ENCODE measurements around the gene MSMB.
A peak's percentile ranks its signal among the peaks of the same experiment; 100 is the strongest.
"Not testable (repeated sequence)": the region's sequence is repeated elsewhere in the genome, so short reads cannot be mapped to it uniquely, and the experiment has no call there.

MSMB gene, protein sequence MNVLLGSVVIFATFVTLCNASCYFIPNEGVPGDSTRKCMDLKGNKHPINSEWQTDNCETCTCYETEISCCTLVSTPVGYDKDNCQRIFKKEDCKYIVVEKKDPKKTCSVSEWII

DNA sequence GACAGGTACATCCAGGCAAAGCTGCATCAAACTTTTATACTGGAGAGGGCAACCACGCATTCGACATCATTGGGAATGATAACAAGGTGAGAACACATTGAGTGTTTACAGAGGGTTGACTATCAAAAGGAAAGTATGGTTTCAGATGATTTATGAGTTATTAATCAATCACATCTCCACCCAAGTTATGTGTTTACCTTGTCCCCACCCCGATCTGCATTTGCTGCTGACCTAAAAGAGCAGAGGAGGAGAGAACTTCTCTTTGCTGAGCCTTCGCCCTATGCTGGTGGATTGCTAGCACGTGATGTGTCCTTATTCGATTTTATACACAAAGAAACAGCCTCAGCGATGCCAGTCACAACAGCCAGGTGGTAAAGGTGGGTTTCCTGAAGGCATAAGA, at the start of gene MSMB:
TSS of gene MSMB (minus strand) at position 9 of the 400 bp plus-strand sequence. CDS start 32 bp downstream, outside the sequence.
- no peak for DNase-seq

DNA sequence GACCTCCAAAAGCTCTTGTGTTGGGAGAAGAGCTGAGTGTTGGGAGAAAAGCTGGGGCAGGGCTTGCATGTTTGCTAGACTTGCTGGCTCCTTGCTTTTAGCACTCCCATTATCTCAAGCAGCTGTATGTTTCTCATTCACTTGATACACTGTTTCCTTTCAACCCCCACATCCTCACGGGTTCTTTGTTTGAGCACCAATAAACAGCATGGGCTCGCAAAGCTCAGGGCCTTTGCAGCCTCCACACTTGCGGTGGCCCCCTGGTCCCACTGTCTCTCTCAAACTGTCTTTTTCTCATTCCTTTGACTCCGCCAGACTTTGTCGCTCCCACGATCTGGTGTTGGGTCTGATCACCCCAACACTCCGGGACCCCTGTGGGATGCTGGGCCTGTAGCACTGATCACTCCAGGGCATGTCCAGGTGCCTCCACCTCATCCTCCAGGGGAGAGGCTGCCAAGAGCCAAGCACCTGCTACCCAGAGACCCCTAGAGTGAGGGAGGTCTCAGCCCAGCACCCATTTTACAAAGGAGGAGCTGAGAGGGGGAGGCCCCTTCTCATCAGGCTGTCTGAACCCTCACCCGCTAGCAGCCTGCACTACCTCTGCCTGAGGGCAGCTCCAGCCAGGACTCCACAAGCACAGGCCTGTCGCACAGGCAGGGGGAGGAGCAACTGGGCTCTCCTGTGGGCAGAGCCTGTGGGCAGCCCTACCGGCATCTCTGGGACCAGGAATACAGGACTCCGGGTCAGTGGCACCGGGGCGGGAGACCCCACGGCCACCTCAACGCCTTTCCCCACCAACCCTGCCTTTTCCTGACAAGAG, 49.1 kb upstream of the MSMB start:
- DNase-seq = no peak

DNA sequence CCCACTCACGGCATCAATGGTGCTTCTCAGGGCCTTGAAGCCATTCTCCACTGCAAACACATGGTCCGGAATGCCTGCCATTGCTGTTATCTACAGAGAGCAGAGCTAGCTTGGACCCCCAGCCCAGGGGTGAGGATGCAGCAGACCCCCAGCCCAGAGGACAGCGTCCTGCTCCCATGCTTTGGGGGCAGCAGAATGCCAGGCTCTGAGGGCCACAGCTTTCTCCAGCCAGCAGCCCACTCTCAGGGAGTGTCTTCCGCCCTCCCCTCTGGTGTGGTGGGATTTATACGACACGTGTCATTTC, 48.1 kb upstream of the MSMB start:
- no peak for DNase-seq

DNA sequence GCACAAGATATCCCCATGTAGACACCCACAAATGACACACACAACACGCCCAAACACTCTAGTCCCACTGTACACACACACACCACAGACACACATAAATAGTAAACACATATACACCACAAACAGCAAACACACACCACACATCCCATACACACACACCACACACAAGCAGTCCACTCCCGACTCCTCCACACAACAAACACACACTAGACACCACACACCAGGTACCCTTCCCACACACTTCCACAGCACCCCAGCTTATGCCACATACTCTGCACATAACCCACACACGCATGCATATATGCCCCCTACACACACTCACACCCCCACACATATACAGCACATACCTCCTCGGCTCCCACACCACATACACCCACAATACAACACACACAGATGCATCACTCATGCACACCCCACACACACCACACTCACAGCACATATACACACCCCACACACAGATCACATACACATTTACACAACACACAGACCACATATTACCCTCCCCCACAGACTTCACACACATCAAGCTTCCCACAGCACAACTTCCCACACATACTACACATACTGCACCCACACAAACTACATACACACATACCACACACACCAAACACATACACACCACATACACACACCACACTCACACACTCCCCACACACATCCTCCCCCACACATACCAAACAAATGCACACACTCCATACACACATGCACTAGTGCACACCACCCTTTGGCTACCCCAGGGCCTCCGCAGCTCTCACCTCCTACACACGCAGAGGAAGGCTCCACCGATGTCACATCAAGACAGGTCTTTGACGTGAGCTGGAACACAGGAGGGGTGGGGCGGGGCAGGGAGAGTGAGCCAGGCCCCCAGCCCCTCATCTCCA, 47.5 kb upstream of the MSMB start:
- peak; percentile 47 for DNase-seq

DNA sequence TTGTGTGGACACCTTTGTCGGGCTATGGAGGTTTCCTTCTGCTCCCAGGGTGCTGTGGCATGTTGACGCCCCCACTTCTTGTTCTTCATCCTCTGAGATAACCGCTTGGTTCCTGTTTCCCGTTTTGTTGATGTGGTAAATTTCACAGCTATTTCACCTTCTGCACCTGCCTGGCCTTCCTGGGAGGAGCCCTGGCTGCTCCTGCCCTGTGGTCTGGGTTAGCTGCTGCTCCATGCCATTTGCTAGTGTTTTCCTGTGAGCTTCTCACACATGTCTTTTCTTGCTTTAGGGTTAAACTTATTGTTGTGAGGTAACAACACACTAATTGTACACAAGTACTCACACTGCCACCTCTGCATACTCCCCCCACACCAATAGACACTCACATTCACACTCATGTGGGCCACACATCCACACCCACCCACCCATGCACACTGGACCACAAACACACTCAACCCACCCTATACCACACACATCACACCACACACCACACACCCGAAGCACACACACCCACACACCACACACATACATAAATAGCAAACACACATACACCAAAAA, 46.5 kb upstream of the MSMB start:
- DNase-seq = no peak

DNA sequence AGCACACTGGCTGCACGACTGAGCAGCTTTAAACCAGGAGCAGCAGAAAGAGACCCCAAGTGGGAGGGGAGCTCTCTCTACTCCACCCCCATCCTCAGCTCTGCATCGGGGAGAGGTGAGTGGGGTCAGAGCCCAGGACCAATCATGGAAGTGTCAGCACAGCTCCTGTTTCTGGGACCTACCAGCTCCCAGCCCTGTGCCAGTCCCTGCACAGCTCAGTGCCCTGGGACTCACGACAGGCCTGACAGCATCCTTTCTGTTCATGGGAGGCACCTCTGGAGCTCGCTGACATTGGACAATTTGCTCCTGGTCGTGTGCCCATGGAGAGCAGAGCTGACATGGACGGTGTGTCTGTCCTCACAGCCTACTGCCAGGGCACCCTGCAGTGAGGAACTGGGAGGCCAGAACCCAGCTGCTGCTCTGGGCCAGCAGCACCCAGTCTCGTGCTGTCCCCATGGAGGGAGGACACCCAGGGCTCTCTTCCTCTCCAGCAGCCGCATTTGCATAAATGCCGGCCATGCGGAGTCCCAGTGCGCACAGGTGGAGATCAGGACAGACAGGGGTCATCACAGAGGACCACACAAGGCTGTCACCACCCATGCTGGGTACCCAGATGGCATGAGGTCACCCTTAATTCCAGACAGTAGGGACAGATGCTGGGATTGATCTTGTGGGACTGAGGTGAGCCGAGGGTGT, 45.9 kb upstream of the MSMB start:
- no peak for DNase-seq

DNA sequence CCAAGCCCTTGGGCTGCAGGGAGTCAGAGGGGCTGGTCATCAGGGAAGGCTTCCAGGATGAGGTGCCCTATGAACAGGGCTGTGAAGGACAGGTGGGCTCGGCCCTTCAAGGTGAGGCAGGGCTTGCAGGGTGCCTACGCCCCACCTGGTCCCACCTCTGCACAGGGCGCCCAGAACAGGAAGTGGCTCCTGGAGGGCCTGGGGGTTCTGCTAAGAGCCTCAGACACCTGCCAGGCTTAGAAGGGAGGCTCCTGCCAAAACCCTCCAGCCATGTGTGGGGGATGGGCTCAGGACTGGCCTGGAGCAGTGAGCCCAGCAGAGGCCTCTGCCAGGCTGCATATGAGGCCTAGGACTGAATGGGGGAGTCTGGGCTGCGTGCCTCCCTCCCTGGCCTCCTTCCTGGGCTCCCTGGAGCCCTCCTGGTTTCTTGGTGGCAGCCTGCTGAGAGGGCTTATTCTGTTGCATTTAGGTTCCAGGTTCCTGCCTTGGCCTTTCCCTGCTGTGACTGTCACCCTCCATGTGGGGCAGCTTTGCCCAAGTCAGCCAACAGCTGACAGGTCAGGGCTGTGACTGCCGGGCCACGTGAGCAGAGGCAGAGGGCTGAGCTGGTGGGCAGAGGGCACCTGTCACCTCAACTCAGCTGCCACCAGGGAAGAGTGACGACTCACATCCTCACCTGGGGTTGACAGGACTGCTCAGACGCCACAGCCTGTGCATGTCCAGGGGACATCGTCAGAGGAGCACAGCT, 45.2 kb upstream of the MSMB start:
- DNase-seq = no peak

DNA sequence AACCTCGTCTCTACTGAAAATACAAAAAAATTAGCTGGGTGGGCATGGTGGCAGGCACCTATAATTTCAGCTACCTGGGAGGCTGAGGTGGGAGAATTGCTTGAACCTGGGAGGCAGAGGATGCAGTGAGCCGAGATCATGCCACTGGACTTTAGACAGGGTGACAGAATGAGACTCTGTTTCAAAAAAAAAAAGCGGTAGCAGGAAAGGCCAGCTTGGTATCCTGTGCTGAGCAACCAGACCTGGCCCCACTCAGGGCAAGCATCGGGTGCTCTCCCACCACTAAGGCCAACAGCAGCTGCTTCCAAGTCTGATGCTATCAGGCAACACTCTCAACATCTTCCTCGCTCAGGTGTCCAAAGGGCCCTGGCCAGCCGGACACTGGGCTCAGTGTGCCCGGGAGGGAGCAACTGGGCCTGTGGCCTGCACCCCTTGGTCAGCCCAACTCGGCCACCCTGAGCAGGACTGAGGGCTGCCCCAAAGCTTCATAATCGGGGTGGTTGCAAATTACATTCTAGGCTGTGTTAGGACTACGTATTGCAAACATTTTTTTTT, 44.3 kb upstream of the MSMB start:
- DNase-seq = no peak

DNA sequence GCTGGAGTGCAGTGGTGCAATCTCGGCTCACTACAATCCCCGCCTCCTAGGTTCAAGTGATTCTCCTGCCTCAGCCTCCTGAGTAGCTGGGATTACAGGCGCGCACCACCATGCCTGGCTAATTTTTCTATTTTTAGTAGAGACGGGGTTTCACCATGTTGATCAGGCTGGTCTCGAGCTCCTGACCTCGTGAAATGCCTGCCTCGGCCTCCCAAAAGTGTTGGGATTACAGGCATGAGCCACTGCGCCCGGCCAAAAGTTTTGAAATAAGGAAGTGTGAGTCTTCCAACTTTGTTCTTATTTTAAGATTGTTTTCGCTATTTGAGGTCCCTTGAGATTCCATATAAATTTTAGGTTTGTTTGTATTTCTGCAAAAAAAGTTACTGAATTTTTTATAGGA, 41.3 kb upstream of the MSMB start:
- DNase-seq = not testable (repeated sequence)

DNA sequence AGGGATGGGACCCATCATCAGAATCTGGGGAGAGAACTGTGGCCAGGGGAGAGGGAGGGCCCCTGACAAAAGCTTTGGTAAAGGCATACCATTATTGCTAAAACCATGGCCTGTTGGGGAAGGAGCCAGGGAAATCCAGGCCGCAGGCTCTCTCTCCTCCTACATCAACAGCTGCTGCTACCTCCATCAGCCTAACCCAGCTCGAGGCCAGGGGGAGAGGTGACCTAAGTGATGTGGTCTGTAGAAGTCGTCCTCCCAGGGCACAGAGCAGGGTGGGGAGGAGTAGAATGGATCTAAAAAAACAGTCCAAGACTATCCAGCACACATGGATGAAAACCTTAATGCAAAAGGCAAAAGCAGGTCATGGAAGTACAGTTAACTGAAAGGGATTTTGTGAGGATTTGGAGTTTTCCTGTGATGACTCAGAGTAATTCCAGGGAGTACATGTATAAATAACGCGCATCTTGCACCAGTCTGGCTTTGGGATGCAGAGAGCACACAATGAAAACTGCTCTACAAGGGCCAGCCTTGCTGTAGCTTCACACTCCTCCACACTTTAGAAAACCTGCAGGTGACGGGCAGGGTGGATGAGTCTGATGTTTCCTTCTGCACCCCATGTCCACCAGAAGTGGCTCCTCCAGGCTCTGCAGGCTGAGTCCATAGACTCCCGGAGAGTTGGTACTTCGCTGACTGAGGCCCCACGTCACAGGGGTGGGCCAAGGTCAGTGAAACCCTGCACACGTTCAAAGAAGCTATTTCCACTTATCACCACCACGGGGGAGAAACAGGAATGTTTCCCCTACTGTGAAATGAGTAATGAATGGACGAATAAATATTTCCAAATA, 38.5 kb upstream of the MSMB start:
- no peak for DNase-seq

DNA sequence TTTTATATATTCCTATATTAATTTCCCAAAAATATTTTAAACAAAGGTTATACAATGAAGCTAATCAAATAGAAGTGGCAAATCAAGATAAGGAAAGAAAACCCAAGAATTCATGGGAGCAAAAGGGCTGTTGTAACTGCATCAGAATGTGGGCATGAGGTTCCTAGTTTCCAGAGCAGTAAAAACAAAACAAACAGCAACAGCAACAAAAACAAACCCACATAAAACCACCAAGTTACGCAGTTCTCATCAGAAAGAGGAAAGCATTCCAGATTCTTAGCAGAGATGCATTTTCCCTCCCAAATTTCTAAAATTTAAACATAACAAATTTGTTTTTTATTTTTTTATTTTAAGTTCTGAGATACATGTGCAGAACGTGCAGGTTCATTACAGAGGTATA, 34.8 kb upstream of the MSMB start:
- no peak for DNase-seq

DNA sequence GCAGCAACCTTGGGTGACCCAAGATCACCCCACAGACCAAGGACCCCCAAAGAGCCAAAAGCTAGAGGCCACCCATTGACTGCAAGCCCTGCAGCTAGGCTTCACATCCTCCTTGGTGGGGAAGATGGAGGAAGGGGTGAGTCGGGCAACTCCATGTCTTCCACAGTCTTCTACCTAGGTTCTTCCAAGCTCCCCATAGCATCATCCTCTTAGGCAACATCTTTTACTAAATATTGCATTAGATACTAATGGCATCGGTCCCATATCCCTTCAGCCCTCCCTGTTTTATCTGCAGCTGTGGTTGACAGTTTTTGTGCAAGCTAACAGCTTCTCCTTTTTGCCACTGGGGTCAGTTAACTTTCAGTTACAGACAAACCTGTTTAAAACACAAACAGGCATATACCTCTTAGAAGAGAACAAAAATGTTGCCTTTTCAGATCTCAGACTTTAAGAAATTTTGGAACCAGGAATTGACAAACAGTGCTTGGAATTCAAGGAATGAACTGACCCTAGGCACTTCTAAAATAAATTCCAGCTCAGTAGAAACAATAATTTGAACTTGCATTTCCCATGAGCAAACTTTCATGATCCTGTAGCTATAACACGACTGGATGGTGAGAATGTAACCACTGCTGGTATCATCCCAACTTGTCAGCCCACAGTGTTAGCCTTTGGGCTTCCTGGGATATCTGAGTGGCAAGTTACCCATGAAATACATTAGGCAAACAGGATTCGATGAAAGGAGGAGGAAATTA, 33.9 kb upstream of the MSMB start:
- no peak for DNase-seq

DNA sequence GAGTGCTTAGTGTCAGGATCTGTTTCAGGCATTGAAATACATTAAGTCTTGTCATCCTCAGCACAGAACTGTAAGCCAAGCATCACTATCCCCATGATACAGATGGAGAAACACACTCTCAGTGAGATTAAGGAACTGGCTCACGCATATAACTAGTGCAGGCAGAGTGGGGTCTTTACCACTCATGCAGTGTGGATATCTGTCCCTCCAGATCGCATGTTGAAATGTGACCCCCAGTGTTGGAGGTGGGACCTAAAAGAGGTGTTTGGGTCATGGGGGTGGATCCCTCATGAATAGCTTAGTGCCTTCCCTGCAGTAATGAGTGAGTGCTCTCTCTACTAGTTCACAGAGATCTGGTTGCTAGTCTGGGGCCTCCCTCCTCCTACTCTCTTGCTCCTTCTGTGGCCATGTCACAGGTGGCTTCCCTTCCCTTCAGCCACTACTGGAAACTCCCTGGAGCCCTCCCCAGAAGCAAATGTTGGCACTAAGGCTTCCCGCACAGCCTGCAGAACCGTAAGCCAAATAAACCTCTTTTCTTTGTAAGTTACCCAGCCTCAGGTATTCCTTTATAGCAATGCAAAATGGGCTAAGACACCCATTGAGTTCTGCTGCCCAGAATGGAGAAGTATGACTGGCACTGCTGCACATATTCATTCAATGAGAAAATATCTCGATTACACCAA, 31.8 kb upstream of the MSMB start:
- no peak for DNase-seq

DNA sequence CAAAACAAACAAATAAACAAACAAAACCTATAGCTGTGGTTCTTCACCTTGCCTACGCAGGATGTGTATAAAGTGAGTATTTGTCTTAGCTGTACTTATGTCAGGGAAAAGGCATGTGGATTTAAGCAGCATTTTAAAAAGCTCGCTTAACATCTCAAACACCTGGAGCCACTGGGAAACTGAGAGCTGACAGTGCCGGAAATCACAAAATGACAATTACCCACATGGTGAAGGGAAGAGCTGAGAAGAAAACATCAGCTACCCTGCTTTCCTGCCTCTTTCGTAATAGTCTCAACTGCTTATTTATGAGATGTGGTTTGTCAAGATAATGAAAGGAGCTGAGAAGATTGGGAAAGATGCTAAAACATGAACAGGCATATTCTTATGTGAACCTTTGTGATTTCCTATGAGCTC, 31.1 kb upstream of the MSMB start:
- DNase-seq = no peak

DNA sequence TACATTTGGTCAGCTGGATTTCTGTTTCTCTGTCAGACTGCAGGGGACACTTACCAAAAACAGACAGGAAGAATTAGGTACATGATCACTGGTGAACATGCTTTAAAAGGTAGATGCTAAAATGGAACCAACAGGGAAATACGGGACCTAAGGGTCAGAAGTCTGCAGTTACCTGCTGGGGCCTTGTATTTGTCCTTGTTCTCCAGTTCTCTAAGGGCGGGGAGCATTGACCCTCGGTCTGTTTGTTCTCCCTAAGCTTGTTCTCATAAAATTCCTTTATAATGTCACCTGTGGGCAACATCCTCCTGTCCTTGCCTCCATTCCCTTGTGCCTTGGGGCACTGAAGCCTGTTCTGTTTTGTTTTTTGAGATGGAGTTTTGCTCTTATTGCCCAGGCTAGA, 29.8 kb upstream of the MSMB start:
- DNase-seq = no peak

DNA sequence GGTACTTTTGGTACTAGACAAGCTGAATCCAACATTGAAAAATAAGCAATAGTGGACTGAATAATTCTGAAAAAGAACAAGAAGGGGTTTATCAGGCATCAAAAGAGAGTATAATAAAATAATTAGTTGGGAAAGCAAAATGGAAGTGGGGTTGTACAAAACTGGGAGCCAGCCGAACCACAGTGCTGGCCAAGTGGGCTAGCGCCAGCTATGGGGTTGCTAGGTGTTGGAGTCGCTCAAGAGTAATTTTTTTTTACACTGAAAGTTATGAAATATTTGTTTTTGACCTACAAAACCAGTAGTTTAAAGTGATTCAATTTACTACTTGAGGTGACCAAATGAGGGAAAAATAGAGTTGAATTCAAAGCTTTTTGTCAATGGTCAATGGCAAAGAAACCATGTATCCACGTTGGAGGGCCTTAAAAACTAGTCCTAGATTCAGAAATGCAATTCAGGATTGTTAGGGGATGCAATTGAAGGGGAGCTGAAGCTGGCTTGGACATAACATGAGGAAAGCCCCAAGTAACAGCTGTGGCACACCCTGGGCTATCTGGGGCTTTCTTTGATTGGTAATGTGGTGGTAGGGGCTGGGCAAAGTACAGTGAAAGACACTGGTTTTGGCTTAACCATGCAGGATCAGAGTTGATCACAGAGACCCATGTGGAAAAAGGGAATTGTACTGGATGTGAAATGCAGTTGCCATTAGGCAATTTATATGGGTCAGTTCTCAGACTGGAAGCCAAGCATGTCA, 28.3 kb upstream of the MSMB start:
- no peak for DNase-seq

DNA sequence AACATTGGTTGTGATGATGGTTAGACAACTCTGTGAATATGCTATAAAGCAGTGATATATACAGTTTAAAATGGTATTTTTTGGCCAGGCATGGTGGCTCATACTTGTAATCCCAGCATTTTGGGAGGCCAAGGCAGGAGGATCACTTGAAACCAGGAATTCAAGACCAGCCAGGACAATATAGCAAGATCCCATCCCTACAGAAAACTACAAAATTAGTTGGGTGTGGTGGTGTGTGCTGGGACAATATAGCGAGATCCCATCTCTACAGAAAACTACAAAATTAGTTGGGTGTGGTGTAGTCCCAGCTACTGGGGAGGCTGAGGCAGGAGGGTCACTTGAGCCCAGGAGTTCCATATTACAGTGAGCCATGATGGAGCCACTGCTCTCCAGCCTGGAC, 27.5 kb upstream of the MSMB start:
- no peak for DNase-seq

DNA sequence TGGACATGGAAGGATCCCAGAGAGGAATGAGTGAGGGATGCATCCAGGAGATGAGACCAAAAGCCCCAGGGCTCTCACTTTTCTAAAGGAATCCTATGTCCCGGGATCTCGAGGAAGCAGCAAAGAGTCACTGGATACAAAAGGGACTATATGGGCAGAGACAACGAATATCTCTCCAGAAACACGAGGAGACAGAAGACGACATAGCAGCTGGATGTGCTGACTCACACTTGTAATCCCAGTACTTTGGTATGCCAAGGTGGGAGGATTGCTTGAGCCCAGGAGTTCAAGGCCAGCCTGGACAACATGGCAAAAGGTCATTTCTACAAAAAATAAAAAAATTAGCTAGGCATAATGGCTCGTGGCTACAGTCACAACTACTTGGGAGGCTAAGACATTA, 24.7 kb upstream of the MSMB start:
- DNase-seq = no peak
